Myocyte (in vitro differentiated cells): ENCODE data around the gene ARRB1. TPM values are rescaled to one million over a fixed set of nuclear protein-coding genes. Genes with fewer than 3 reads are reported as not detected.

Source experiments
- DNase-seq: peaks from one replicate; pipeline ENCODE4 v3.0.0-alpha.2; 2012; ENCODE audit warnings: low read depth
- total RNA-seq: library from RNA; depleted of rRNA; stranded (reverse); fragments of >200 nt; gene quantifications from 2 replicates; pipeline ENCODE4 v1.2.3, GENCODE V29; 2014

The ARRB1 gene
- total RNA-seq, 1 donor from 2014 or later, result 17.2 TPM

DNA sequence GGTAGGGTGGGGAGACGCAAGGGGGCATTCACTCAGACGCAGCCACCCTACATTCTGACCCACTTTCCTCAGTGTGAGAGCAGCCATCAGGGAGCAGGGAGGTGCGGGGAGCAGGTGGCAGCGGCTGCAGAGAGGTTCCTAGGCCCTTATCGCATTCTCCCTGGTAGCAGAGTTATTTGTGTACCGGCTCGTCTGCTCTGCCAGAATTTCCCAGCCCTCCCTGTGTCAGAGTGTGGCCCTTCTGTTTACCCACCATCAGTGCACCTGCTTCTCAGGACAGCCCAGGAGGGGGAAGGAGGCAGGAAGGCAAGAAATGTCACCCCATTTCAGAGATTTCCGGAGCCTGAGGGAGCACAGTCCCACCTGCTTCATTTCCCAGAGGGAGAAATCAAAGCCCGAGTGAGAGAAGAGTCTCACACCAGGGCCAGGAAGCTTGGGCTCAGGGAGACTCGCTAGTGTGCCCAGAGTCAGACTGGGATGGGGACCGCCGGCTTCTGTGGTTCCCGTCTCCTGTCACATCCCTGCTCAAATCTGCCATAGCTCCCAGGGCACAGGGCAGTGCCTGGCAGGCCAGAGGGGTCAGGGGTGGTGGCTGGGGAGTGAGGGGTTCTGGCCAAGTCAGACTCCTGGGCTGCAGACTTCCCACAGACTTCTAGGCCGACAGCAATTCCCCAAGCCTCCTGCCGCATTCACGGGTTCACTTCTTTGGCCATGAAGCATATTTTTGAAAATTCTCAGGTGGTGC, 49.7 kb downstream of the ARRB1 start:
- DNase-seq, result peak; percentile 32

DNA sequence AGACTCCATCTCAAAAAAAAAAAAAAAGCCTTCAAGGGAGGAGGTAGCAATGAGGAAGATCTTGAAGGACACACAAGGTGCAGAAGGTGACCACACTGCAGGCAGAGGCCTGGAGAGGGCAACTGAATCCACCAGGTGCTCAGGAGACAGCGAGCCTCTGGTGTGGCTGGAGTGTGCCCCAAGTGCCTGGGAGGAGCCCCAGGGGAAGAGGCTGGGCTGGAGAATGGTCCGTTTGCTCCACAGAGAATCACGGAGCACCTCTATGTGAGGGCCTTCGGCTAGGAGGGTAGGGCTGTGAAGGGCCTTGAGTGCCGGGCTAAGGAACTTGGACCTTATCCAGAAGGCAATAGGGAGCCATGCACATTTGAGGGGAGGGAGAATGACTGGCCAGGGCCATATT, 50.3 kb downstream of the ARRB1 start:
- DNase-seq, result no peak

GRCh38 chr11:75298976-75299260, 52.5 kb downstream of the ARRB1 start:
- DNase-seq, result no peak

DNA sequence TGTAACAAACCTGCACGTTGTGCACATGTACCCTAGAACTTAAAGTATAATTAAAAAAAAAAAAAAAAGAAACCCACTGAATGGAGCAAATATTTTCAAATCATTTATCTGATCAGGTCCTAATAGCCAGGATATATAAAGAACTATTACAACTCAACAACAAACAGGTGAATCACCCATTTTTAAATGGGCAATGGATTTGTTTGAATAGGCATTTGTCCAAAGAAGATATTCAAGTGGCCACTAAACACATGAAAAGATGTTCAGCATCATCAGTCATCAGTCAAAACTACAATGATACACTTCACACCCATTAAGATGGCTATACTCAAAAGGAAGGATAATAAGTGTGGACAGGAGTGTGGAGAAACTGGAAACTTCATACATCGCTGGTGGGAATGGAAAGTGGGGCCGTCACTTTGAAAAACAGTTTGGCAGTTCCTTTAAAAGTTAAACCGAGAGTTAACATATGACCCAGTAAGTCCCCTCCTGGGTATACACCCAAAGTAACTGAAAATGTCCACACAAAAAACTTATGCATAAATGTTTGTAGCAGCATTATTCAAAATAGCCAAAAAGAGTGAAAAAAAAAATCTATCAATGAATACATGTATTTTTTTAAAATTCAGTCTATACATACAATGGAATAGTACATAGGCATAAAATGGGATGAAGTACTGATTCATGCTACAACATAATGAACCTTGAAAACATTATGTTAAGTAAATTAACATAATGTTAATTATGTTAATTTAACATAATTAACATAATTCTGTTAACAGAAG, 53.1 kb downstream of the ARRB1 start:
- no peak for DNase-seq

DNA sequence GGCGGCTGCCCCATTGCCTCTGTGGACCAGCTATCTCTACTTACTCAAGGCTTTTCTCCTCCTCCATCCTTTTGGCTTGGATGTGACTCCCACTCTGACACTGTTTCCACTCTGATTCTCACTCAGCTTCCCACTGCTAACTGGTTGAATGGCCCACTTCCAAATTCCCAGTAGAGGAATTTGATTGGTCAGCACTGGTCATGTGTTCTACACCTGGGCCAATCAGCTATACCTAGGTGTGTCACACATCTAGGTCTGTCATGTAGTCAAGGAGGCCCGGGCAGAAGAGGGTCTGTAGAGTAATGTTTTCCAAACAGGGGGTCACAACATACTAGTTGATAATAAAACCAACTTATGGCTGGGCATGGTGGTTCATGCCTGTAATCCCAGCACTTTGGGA, 57.6 kb downstream of the ARRB1 start:
- no peak for DNase-seq

DNA sequence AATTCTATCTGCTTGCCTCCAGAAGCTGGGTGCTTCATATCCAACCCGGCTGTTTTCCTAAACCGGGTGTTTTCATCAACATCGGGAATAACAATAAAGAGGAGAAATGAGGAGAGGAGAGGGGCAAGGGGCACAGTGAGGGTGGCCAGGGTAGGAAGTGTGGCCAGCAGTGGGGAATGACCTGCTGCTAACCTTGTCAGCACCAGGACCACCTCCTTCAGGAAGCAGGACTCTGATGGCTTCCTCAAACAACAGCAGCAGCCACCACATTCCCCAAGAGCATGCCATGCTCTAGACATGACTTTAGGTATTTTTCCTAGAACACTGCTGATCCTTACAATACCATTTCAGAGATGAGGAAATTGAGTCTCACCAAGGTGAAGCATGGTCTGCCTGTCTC, 58.5 kb downstream of the ARRB1 start:
- DNase-seq, result no peak

GRCh38 chr11:75291741-75292140, 59.7 kb downstream of the ARRB1 start:
- DNase-seq, result no peak

GRCh38 chr11:75289919-75290318, 61.5 kb downstream of the ARRB1 start:
- DNase-seq, result no peak

DNA sequence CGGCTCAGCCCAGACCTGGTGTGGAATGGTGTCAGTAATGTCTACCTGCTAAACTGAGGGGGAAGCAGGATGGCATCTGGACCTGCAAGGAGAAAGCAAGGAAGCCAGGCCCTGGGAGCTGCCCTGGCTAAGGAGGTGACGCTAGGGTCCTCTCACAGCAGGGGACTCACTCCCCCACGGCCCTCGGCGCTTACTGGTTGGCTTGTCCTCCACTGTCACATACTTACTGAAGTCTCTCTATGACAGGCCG, 62.0 kb downstream of the ARRB1 start:
- DNase-seq, result no peak

- no peak for DNase-seq
Measured at GRCh38 chr11:75287579-75287978, 63.9 kb downstream of the ARRB1 start.

DNA sequence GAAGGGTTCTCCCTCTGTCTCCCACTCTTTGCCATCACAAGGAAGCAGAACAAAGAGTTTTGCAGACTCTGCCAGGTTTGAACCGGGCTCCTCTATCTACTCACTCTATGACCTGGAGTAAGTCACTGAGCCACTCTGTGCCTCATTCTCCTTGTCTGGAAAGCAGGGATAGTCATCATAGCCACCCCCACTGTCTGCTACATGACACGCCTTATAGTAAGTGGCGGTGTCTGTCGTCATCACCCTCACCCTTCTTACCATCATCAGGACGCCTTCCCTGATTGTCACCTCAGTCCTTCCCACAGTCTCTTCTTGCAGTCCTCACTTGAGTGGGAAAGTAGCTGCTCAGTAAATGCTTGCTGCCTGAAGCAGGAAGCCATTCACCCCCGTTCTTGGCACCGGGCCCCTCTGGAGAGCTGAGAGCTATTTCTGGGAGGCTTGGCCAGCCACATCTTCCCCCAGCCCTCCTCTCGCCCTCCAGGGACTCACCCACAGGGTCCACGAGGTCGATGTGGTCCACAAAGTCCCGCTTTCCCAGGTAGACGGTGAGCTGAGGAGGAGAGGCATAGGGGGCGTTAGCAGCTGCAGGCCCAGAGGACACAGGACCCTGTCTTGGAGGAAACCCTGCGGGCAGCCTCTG, 64.5 kb downstream of the ARRB1 start:
- DNase-seq, result peak; percentile 27

DNA sequence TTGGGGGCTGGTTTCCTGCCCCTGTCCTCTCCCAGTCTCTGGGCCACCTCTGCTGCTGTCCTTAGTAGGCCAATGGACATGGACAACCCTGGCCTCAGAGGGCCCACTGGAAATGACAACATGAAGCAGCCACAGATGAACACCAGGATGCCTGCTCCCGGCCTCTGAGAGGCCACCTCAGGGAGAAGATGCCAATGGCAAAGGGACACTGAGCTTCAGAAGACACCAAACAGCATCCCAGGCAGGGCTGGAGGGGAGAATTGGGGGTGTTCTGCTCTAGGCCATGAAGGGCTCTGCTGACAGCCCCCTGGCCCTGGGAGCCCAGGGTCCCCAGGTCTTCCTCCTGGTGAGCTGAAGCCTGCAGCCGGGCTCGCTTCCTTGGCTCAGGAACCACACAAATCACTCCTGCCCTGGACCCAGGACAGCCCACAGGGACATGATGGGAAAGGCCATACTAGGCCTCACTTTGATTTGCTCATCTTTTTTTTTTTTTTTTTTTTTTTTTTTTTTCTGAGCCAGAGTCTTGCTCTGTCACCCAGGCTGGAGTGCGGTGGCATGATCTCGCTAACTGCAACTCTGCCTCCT, 65.6 kb downstream of the ARRB1 start:
- DNase-seq, result no peak

DNA sequence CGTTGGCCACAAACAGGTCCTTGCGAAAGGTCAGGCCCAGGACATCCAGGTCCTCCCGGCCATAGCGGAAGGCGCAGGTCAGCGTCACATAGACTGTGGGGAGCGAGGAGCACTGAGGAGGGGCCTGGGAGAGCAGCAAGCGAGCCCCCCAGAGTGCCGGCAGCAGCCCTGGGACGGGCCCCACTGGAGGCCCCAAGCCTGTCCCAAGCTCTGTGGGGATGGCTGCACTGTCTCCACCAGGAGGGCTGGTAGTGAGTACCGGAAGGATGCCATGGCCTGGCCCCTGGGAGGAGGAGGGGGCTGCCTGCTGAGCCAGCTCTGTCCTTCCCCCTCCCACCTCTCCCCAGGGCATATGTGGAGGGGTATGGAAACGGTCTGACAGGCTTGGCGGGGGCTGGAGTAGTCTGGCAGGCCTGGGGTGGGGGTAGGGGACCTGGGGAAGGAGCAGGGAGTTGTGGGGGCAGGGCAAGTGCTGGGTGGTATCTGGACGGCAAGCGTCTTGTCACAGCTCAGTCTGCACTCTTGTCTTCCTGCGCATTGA, 68.0 kb downstream of the ARRB1 start:
- no peak for DNase-seq

- DNase-seq, result no peak
Measured at GRCh38 chr11:75281469-75282095, 69.9 kb downstream of the ARRB1 start.

GRCh38 chr11:75280770-75281468, 70.5 kb downstream of the ARRB1 start:
- DNase-seq, result no peak

DNA sequence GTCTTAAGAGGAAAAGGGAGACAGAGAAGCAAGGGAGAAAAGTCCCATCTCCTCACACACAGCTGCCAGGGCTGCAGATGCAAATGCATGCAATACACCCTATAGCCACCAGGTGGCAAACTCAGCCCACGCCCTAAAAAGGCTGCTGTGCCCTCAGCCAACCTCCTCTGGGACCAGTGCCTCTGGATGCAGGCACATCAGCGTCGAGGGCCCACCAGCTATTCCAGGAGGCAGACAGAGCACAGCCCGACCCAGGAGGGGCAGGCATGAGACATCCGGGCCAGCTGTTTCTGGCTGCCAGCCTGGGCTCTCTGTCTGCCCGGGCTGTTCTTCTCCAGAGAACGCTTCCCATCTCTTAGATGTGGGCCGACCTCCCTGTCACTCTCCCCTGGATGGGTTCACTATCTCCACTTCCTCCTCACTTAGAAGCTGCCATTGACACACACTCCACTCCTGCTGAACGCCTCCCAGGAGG, 71.2 kb downstream of the ARRB1 start:
- DNase-seq, result peak; percentile 84

- DNase-seq, result no peak
Measured at GRCh38 chr11:75279273-75279672, 72.2 kb downstream of the ARRB1 start.

DNA sequence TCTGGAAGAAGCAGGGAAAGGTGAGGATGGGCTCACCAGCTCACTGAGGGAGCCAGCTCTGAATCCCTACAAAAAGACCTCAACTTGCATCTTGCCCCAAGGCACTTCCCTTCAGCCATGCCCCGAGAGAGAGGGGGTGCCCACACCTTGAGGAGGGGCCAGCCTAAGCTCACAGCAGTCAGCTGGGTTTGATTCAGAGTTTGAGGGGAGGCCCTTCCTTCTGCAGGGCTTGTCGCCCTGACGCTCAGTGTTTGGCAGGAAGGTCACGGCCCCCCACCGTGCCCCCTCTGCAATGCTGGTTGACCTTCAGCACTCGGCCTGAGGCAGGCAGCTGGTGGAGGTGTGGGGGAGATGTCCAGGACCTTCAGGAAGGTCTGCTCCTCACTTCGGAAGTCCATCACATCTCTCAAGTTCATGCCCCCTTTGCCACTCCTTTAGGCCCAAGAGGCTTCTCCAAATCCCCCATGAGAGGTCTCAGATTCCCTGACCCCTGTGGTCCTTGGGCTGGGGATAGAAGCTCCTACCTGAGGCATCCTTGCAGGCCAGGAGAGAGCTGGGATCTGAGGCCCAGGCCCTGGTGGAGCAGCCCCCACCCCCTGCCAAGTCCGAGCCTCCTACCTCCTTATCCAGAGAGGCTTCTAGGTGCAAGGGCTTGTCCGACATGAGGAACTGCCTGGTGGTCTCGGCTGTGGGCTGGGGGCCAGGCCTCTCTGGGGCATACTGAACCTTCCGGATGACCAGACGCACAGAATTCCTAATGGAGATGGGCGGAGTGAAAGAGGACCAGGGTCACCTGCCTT, 73.3 kb downstream of the ARRB1 start:
- no peak for DNase-seq

- no peak for DNase-seq
Measured at GRCh38 chr11:75277211-75277805, 74.2 kb downstream of the ARRB1 start.

GRCh38 chr11:75276686-75277085, 74.8 kb downstream of the ARRB1 start:
- no peak for DNase-seq
